Measurements from ENCODE around the gene TELO2. TPM values are rescaled to one million over a fixed set of nuclear protein-coding genes. Genes with fewer than 3 reads are reported as not detected.
A peak's percentile ranks its signal among the peaks of the same experiment; 100 is the strongest.
"Not testable (repeated sequence)": the region's sequence is repeated elsewhere in the genome, so short reads cannot be mapped to it uniquely, and the experiment has no call there.

TELO2 gene
- total and polyA plus RNA-seq, 2 donors (not counting 3 experiments of a cell fraction or from before 2014, with no cell fraction given) = 30.7 to 61.6 TPM

DNA sequence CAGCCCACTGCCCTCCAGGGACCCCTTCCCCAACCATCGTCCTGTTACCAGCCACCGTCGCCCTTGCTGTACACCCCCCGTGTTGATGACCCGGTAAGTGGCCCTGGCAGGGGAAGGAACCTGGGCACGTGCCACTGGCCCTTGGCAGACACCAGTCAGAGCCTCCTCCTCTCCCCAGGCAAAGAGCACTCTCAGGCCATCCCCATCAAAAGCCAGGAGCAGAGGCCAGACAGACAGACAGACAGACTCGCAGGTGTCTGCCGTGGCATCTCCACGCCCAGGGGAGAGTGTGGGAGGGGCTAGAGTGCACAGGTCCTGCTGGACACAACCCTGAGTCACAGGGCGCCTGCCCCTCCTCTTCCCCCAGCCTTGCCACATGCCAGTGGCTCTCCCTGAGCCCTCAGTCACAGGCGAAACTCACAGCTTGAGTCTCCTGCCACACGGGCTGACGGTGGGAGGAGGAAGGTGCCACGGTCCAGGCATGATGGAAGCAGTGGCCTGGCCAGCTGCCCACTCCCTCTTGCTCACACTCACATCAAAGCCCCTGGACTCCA lies 26.1 kb upstream of the TELO2 start:
- H3K36me3 ChIP-seq (ENCODE audit: control insufficient read depth in 2 of 2, extremely low read depth in 1 of 2, insufficient read depth in 2 of 2, low read length in 2 of 2) = peaks cover 0 to 6% of the 10 kb centered on the region in 2 experiments
- no peak for TF ChIP-seq EZH2 (IDR thresholded peaks at IDR 0.05; ENCODE audit: borderline replicate concordance, low read depth, low read length, severe bottlenecking)
- TF ChIP-seq POLR2AphosphoS5 (IDR thresholded peaks at IDR 0.05; ENCODE audit: insufficient read depth, low read depth, low read length) = no peak
- H4K20me1 ChIP-seq (replicated peaks; ENCODE audit: control insufficient read depth, extremely low read depth, insufficient read depth, low read length) = no peaks in the 10 kb centered on the region
- no peak overlapping the region for H2AFZ ChIP-seq (ENCODE audit: low read depth, low read length)
- intact Hi-C loops (cut with micrococcal nuclease) (no loop called here), dilution Hi-C loops (cut with MboI; ENCODE audit: extremely low pct_ligation_motif_present, low sequenced_read_pairs) (no loop called here)
- FAIRE-seq (no peak), DNase-seq (ENCODE audit: low read depth, low spot score) (no peak)
- no peaks in the 10 kb centered on the region for H3K9me1 ChIP-seq (replicated peaks; ENCODE audit: control insufficient read depth, extremely low read depth, insufficient read depth, low read length)
- BruUV-seq (replicated peaks) = no TSS peak
- H3K9ac ChIP-seq (replicated peaks; ENCODE audit: extremely low read depth, insufficient read depth, low read length) = no peak overlapping the region
- H3K27ac ChIP-seq (ENCODE audit: insufficient read depth, low read depth, low read length) = no peak overlapping the region
- peaks cover 18% of the 10 kb centered on the region for H3K79me2 ChIP-seq (ENCODE audit: control insufficient read depth, insufficient read depth, low read length)
- H3K4me1 ChIP-seq (ENCODE audit: control insufficient read depth, extremely low read depth, insufficient read depth, low read length) = no peaks in the 10 kb centered on the region
- ChIA-PET POLR2A (no interaction called here), CTCF (no interaction called here)
- no peaks in the 10 kb centered on the region for H3K27me3 ChIP-seq (ENCODE audit: control insufficient read depth in 2 of 2, insufficient read depth in 2 of 2, low read length in 2 of 2)
- H3K4me2 ChIP-seq (ENCODE audit: insufficient read depth, low read length) = no peak overlapping the region
- no peaks in the 10 kb centered on the region for H3K9me3 ChIP-seq (replicated peaks; ENCODE audit: control insufficient read depth, insufficient read depth, low read length)
- H3K4me3 ChIP-seq (replicated peaks in 1 of 3; ENCODE audit: insufficient read depth in 1 of 3, low read depth in 1 of 3, low read length in 3 of 3) = no peak overlapping the region

DNA sequence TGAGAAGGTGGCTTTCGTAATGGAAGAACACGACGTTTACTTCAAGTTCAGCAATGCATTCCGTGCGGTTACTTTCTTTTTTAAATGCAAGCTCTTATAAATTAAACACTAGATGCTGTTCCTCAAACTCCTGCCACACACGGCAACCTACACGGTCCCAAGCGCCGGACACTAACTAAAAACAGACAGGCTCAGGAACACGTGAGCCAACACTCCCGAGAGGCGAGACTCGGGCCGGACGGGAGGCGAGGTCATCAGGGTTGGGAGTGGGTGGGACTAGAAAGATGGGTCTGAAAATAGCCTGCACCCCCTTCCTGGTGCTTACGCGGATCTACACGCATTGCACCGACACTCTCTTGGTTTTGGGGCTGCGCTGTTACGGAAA lies 24.7 kb upstream of the TELO2 start:
- ChIA-PET POLR2A (interaction anchor here (0.5 kb wide), 1 partner anchor 252 kb away, joined by 3 read pairs; no protein-coding TSS in a partner anchor), CTCF (no interaction called here)
- peak; percentile 15 for FAIRE-seq
- dilution Hi-C loops (cut with MboI; ENCODE audit: extremely low pct_ligation_motif_present, low sequenced_read_pairs) (no loop called here), intact Hi-C loops (cut with micrococcal nuclease) (no loop called here)
- H3K9me1 ChIP-seq (replicated peaks; ENCODE audit: control insufficient read depth, extremely low read depth, insufficient read depth, low read length) = no peaks in the 10 kb centered on the region
- H3K36me3 ChIP-seq (ENCODE audit: control insufficient read depth in 2 of 2, extremely low read depth in 1 of 2, insufficient read depth in 2 of 2, low read length in 2 of 2) = peaks cover 0 to 6% of the 10 kb centered on the region in 2 experiments
- peaks cover 22% of the 10 kb centered on the region for H3K79me2 ChIP-seq (ENCODE audit: control insufficient read depth, insufficient read depth, low read length)
- H3K4me2 ChIP-seq (ENCODE audit: insufficient read depth, low read length) = no peak overlapping the region
- no peaks in the 10 kb centered on the region for H3K9me3 ChIP-seq (replicated peaks; ENCODE audit: control insufficient read depth, insufficient read depth, low read length)
- no peak for DNase-seq (ENCODE audit: low read depth, low spot score)
- no peak overlapping the region for H3K27ac ChIP-seq (ENCODE audit: insufficient read depth, low read depth, low read length)
- BruUV-seq (replicated peaks) = no TSS peak
- no peak overlapping the region for H3K4me3 ChIP-seq (replicated peaks in 1 of 3; ENCODE audit: insufficient read depth in 1 of 3, low read depth in 1 of 3, low read length in 3 of 3)
- no peaks in the 10 kb centered on the region for H3K4me1 ChIP-seq (ENCODE audit: control insufficient read depth, extremely low read depth, insufficient read depth, low read length)
- H2AFZ ChIP-seq (ENCODE audit: low read depth, low read length) = no peak overlapping the region
- no peaks in the 10 kb centered on the region for H4K20me1 ChIP-seq (replicated peaks; ENCODE audit: control insufficient read depth, extremely low read depth, insufficient read depth, low read length)
- H3K27me3 ChIP-seq (ENCODE audit: control insufficient read depth in 2 of 2, insufficient read depth in 2 of 2, low read length in 2 of 2) = no peaks in the 10 kb centered on the region
- no peak for TF ChIP-seq JUN (IDR thresholded peaks at IDR 0.05; ENCODE audit: borderline replicate concordance, insufficient read depth, insufficient read length, low read depth)
- no peak for TF ChIP-seq MYC (IDR thresholded peaks at IDR 0.05; ENCODE audit: low read depth, low read length)
- no peak for TF ChIP-seq GATA2 (IDR thresholded peaks at IDR 0.05; ENCODE audit: insufficient read depth, insufficient read length, low read depth, low read length)
- TF ChIP-seq, protein P1, sequence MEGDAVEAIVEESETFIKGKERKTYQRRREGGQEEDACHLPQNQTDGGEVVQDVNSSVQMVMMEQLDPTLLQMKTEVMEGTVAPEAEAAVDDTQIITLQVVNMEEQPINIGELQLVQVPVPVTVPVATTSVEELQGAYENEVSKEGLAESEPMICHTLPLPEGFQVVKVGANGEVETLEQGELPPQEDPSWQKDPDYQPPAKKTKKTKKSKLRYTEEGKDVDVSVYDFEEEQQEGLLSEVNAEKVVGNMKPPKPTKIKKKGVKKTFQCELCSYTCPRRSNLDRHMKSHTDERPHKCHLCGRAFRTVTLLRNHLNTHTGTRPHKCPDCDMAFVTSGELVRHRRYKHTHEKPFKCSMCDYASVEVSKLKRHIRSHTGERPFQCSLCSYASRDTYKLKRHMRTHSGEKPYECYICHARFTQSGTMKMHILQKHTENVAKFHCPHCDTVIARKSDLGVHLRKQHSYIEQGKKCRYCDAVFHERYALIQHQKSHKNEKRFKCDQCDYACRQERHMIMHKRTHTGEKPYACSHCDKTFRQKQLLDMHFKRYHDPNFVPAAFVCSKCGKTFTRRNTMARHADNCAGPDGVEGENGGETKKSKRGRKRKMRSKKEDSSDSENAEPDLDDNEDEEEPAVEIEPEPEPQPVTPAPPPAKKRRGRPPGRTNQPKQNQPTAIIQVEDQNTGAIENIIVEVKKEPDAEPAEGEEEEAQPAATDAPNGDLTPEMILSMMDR (IDR thresholded peaks at IDR 0.05; ENCODE audit: extremely low read depth in 1 of 2, insufficient read depth in 1 of 2, low read depth in 1 of 2, low read length in 2 of 2) = no peak
- no peak for TF ChIP-seq EZH2 (IDR thresholded peaks at IDR 0.05; ENCODE audit: borderline replicate concordance, low read depth, low read length, severe bottlenecking)
- no peak for TF ChIP-seq POLR2AphosphoS5 (IDR thresholded peaks at IDR 0.05; ENCODE audit: insufficient read depth, low read depth, low read length)
- TF ChIP-seq, protein P2, sequence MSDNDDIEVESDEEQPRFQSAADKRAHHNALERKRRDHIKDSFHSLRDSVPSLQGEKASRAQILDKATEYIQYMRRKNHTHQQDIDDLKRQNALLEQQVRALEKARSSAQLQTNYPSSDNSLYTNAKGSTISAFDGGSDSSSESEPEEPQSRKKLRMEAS (IDR thresholded peaks at IDR 0.05; ENCODE audit: insufficient read depth, insufficient read length) = no peak
- no peak for TF ChIP-seq POLR2A (IDR thresholded peaks at IDR 0.05; ENCODE audit: low read depth, low read length)
- no peak overlapping the region for H3K9ac ChIP-seq (replicated peaks; ENCODE audit: extremely low read depth, insufficient read depth, low read length)

DNA sequence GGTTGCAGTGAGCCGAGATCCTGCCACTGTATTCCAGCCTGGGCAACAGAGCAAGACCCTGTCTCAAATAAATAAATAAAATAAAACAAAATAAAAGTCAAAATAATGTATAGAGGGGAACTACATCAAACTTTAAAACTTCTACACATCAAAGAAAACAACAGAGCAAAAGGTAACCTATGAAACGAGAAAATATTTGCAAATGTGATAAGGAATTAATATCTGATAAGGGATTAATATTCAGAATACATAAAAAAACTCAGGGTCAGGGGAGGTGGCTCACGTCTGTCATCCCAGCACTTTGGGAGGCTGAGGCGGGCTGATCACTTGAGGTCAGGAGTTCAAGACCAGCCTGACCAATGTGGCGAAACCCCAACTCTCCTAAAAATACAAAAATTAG lies 24.0 kb upstream of the TELO2 start:
- dilution Hi-C loops (cut with MboI; ENCODE audit: extremely low pct_ligation_motif_present, low sequenced_read_pairs); H3K9me1 ChIP-seq (replicated peaks; ENCODE audit: control insufficient read depth, extremely low read depth, insufficient read depth, low read length); H3K36me3 ChIP-seq (ENCODE audit: control insufficient read depth in 2 of 2, extremely low read depth in 1 of 2, insufficient read depth in 2 of 2, low read length in 2 of 2); H3K4me1 ChIP-seq (ENCODE audit: control insufficient read depth, extremely low read depth, insufficient read depth, low read length); H3K4me3 ChIP-seq (replicated peaks in 1 of 3; ENCODE audit: insufficient read depth in 1 of 3, low read depth in 1 of 3, low read length in 3 of 3); H4K20me1 ChIP-seq (replicated peaks; ENCODE audit: control insufficient read depth, extremely low read depth, insufficient read depth, low read length); H3K9ac ChIP-seq (replicated peaks; ENCODE audit: extremely low read depth, insufficient read depth, low read length); FAIRE-seq; CTCF ChIA-PET; H2AFZ ChIP-seq (ENCODE audit: low read depth, low read length); H3K9me3 ChIP-seq (replicated peaks; ENCODE audit: control insufficient read depth, insufficient read depth, low read length); intact Hi-C loops (cut with micrococcal nuclease); H3K4me2 ChIP-seq (ENCODE audit: insufficient read depth, low read length); H3K27me3 ChIP-seq (ENCODE audit: control insufficient read depth in 2 of 2, insufficient read depth in 2 of 2, low read length in 2 of 2); H3K27ac ChIP-seq (ENCODE audit: insufficient read depth, low read depth, low read length); BruUV-seq (replicated peaks); DNase-seq (ENCODE audit: low read depth, low spot score); POLR2A ChIA-PET: not testable (repeated sequence)
- peaks cover 26% of the 10 kb centered on the region for H3K79me2 ChIP-seq (ENCODE audit: control insufficient read depth, insufficient read depth, low read length)

Data from endothelial cell of umbilical vein (primary cell).